PC-9 (cell line): Measurements from ENCODE around the gene ATG5.

Experiments used
- EZH2 ChIP-seq: fragments of 200-600 bp; sonication (generic); IDR thresholded peaks from 2 replicates; pipeline ENCODE4 v1.8.0; 2017; ENCODE audit warnings: antibody characterized with exemption, low read depth
- TF ChIP-seq, protein P1 (sequence below): fragments of 200-600 bp; sonication (generic); conservative IDR thresholded peaks from 2 replicates; pipeline ENCODE4 v1.6.1; 2017; ENCODE audit warnings: mixed run types, antibody characterized with exemption, mild to moderate bottlenecking, moderate library complexity

DNA sequence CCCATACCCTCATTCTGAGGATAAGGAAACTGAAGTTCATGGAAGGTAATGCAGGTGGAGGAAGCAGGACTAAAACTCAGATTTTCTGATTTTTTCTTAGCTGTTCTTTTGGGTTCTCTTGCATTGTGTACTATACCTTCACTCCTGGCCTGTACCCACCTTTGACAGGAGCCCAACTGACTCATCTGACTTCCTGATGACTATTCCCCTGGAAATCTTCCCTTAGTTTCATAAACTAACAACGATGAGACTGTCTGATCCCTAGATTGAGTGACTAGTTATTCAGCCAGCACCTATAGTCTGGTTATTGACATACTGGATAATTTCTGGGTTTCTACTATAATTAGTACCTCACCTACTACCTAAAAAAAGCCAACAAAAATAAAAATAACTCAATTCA lies 45.1 kb upstream of the ATG5 start:
- TF ChIP-seq, protein P1, sequence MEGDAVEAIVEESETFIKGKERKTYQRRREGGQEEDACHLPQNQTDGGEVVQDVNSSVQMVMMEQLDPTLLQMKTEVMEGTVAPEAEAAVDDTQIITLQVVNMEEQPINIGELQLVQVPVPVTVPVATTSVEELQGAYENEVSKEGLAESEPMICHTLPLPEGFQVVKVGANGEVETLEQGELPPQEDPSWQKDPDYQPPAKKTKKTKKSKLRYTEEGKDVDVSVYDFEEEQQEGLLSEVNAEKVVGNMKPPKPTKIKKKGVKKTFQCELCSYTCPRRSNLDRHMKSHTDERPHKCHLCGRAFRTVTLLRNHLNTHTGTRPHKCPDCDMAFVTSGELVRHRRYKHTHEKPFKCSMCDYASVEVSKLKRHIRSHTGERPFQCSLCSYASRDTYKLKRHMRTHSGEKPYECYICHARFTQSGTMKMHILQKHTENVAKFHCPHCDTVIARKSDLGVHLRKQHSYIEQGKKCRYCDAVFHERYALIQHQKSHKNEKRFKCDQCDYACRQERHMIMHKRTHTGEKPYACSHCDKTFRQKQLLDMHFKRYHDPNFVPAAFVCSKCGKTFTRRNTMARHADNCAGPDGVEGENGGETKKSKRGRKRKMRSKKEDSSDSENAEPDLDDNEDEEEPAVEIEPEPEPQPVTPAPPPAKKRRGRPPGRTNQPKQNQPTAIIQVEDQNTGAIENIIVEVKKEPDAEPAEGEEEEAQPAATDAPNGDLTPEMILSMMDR = no peak
- no peak for TF ChIP-seq EZH2
